Neural cell (in vitro differentiated cells): Measurements from ENCODE around the gene DLG2. TPM values are rescaled to one million over a fixed set of nuclear protein-coding genes. Genes with fewer than 3 reads are reported as not detected.

ENCODE experiments used
- H2AFZ ChIP-seq: fragments of 200-600, 300-800 bp; sonication (generic), shearing (Covaris generic); 2 replicates; pipeline ENCODE4 v1.6.0; 2014; ENCODE audit warnings: low read depth, mild to moderate bottlenecking, antibody characterized with exemption, low read length, moderate library complexity
- H3F3A ChIP-seq: fragments of 200-600 bp; shearing (Covaris generic); 2 replicates; pipeline ENCODE4 v1.6.1; 2016; ENCODE audit warnings: mild to moderate bottlenecking, moderate library complexity, mixed read lengths, antibody characterized with exemption, low read length; ENCODE audit not compliant: insufficient read depth, poor library complexity, severe bottlenecking
- H3K27ac ChIP-seq: fragments of 200-600, 300-800 bp; sonication (generic), shearing (Covaris generic); 2 replicates; pipeline ENCODE4 v1.5.1; 2014; ENCODE audit warnings: mild to moderate bottlenecking, low read length, moderate library complexity
- H3K27me3 ChIP-seq: fragments of 300-800, 200-600 bp; sonication (generic), shearing (Covaris generic); 2 replicates; pipeline ENCODE4 v1.6.0; 2014; ENCODE audit warnings: mild to moderate bottlenecking, low read depth, low read length, moderate library complexity; ENCODE audit not compliant: insufficient read depth
- H3K36me3 ChIP-seq: fragments of 300-800, 200-600 bp; sonication (generic), shearing (Covaris generic); 2 replicates; pipeline ENCODE4 v1.5.1; 2014; ENCODE audit warnings: mild to moderate bottlenecking, antibody characterized with exemption, low read length, moderate library complexity; ENCODE audit not compliant: insufficient read depth
- H3K4me2 ChIP-seq: fragments of 300-800, 200-600 bp; sonication (generic), shearing (Covaris generic); 2 replicates; pipeline ENCODE4 v1.6.0; 2014; ENCODE audit warnings: mild to moderate bottlenecking, low read length
- H3K4me3 ChIP-seq: fragments of 300-800, 200-600 bp; sonication (generic), shearing (Covaris generic); 2 replicates; pipeline ENCODE4 v1.5.1; 2014; ENCODE audit warnings: mild to moderate bottlenecking, low read length, moderate library complexity
- H3K79me2 ChIP-seq: fragments of 200-600 bp; shearing (Covaris generic); replicated peaks from 2 replicates; pipeline ENCODE4 v1.6.0; 2014; ENCODE audit warnings: mild to moderate bottlenecking, low read length, moderate library complexity; ENCODE audit not compliant: insufficient read depth
- H3K9ac ChIP-seq: fragments of 300-800, 200-600 bp; sonication (generic), shearing (Covaris generic); 2 replicates; pipeline ENCODE4 v1.6.1; 2016; ENCODE audit warnings: mild to moderate bottlenecking, low read length, mixed read lengths
- H3K9me2 ChIP-seq: fragments of 200-600 bp; shearing (Covaris generic); 2 replicates; pipeline ENCODE4 v1.6.1; 2016; ENCODE audit warnings: mild to moderate bottlenecking, low read length, mixed read lengths; ENCODE audit not compliant: insufficient read depth
- H3K9me3 ChIP-seq: fragments of 200-600, 300-800 bp; sonication (generic), shearing (Covaris generic); 2 replicates; pipeline ENCODE4 v1.6.1; 2016; ENCODE audit warnings: mild to moderate bottlenecking, mixed run types, low read length, moderate library complexity, mixed read lengths
- H4K20me1 ChIP-seq: fragments of 200-600 bp; shearing (Covaris generic); 2 replicates; pipeline ENCODE4 v1.6.1; 2016; ENCODE audit warnings: mild to moderate bottlenecking, mixed run types; ENCODE audit not compliant: insufficient read depth
- EP300 ChIP-seq: fragments of 450-650 bp; conservative IDR thresholded peaks from 2 replicates; pipeline ENCODE4 v1.6.1; 2014; ENCODE audit warnings: antibody characterized with exemption, mild to moderate bottlenecking, moderate library complexity; ENCODE audit not compliant: poor library complexity, severe bottlenecking
- EZH2 ChIP-seq: fragments of 200-600, 300-800 bp; shearing (Covaris generic), sonication (generic); IDR thresholded peaks from 2 replicates; pipeline ENCODE4 v1.6.1; 2014; ENCODE audit warnings: antibody characterized with exemption, low read length, borderline replicate concordance, mild to moderate bottlenecking; ENCODE audit not compliant: insufficient read depth, poor library complexity, severe bottlenecking
- MXI1 ChIP-seq: fragments of 450-650 bp; conservative IDR thresholded peaks from 2 replicates; pipeline ENCODE4 v1.6.1; 2014; ENCODE audit warnings: antibody characterized with exemption, mild to moderate bottlenecking; ENCODE audit not compliant: poor library complexity, severe bottlenecking
- POLR2AphosphoS5 ChIP-seq: IDR thresholded peaks from 2 replicates; pipeline ENCODE4 v1.6.1; 2012
- RAD21 ChIP-seq: fragments of 450-650 bp; conservative IDR thresholded peaks from 2 replicates; pipeline ENCODE4 v1.6.1; 2014; ENCODE audit warnings: antibody characterized with exemption, mild to moderate bottlenecking, moderate library complexity
- SMC3 ChIP-seq: fragments of 450-650 bp; conservative IDR thresholded peaks from 2 replicates; pipeline ENCODE4 v1.6.1; 2014; ENCODE audit warnings: antibody characterized with exemption, mild to moderate bottlenecking, moderate library complexity; ENCODE audit not compliant: poor library complexity
- TAF1 ChIP-seq: IDR thresholded peaks from 2 replicates; pipeline ENCODE4 v1.6.1; 2012; ENCODE audit warnings: low read depth
- polyA plus RNA-seq: library from polyadenylated mRNA; depleted of rRNA; stranded (reverse); fragments of >200 nt; gene quantifications from 2 replicates; pipeline ENCODE4 v1.2.3, GENCODE V29; 2014
- TF ChIP-seq, protein P1 (sequence below): IDR thresholded peaks from 2 replicates; pipeline ENCODE4 v1.6.1; 2012; ENCODE audit warnings: borderline replicate concordance
- TF ChIP-seq, protein P2 (sequence below): fragments of 450-650 bp; IDR thresholded peaks from 2 replicates; pipeline ENCODE4 v1.5.1; 2014; ENCODE audit warnings: antibody characterized with exemption, mild to moderate bottlenecking, moderate library complexity; ENCODE audit not compliant: poor library complexity, severe bottlenecking

Gene DLG2
- polyA plus RNA-seq, 1 donor from 2014 or later, result 179 TPM

DNA sequence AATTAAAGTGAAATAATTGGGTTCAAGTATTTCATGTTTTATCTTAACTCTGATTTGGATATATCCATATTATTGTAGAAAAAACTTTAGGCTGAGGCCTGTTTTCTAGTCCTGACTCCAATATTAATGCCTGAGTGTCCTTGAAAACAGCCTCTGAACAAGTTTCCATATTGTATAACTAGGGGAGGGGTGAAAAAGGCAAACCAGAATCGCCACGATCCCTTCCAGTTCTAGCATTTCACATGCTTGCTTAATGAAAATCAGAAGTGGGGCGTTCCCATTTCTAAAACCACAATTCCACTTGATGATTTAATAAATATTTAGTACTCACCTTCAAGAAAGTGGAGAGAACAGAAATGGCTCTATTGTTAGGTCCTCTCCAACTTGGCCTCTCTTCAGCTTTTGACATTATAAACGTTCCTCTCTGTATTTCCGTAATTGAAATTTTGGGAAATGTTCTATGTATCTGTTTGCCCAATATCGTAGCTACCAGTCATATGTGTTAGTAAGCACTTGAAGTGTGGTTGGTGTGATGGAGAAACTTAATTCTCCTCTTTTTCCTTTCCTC lies 1779.6 kb downstream of the DLG2 start:
- H3K27ac ChIP-seq, result no peak overlapping the region
- no peaks in the 10 kb centered on the region for H3K9me3 ChIP-seq
- TF ChIP-seq, protein P1, sequence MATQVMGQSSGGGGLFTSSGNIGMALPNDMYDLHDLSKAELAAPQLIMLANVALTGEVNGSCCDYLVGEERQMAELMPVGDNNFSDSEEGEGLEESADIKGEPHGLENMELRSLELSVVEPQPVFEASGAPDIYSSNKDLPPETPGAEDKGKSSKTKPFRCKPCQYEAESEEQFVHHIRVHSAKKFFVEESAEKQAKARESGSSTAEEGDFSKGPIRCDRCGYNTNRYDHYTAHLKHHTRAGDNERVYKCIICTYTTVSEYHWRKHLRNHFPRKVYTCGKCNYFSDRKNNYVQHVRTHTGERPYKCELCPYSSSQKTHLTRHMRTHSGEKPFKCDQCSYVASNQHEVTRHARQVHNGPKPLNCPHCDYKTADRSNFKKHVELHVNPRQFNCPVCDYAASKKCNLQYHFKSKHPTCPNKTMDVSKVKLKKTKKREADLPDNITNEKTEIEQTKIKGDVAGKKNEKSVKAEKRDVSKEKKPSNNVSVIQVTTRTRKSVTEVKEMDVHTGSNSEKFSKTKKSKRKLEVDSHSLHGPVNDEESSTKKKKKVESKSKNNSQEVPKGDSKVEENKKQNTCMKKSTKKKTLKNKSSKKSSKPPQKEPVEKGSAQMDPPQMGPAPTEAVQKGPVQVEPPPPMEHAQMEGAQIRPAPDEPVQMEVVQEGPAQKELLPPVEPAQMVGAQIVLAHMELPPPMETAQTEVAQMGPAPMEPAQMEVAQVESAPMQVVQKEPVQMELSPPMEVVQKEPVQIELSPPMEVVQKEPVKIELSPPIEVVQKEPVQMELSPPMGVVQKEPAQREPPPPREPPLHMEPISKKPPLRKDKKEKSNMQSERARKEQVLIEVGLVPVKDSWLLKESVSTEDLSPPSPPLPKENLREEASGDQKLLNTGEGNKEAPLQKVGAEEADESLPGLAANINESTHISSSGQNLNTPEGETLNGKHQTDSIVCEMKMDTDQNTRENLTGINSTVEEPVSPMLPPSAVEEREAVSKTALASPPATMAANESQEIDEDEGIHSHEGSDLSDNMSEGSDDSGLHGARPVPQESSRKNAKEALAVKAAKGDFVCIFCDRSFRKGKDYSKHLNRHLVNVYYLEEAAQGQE, result no peak
- TF ChIP-seq TAF1 (no peak), SMC3 (no peak), MXI1 (no peak), EP300 (no peak), EZH2 (no peak), RAD21 (no peak), POLR2AphosphoS5 (no peak)
- TF ChIP-seq, protein P2, sequence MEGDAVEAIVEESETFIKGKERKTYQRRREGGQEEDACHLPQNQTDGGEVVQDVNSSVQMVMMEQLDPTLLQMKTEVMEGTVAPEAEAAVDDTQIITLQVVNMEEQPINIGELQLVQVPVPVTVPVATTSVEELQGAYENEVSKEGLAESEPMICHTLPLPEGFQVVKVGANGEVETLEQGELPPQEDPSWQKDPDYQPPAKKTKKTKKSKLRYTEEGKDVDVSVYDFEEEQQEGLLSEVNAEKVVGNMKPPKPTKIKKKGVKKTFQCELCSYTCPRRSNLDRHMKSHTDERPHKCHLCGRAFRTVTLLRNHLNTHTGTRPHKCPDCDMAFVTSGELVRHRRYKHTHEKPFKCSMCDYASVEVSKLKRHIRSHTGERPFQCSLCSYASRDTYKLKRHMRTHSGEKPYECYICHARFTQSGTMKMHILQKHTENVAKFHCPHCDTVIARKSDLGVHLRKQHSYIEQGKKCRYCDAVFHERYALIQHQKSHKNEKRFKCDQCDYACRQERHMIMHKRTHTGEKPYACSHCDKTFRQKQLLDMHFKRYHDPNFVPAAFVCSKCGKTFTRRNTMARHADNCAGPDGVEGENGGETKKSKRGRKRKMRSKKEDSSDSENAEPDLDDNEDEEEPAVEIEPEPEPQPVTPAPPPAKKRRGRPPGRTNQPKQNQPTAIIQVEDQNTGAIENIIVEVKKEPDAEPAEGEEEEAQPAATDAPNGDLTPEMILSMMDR, result no peak

DNA sequence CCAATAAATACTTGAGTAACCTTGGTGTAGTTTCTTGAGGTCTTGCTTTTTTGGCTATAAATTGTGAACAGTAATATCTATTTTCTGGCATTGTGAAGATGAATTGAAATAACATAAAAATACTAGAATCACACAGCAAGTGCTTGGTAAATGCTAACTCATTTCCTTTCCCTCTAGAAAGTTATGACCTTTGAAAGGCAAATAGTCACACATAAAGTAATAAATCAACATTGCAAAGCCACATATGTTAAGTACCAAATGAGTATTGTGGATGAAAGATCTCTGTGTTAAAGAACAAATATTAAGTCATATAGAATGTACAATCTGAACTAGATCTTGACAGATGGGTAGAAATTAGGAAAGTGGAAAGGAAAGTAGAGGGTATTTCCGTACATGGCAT lies 1781.3 kb downstream of the DLG2 start:
- Histone ChIP-seq H3K9me2 (no peaks in the 10 kb centered on the region), H3K27ac (no peak overlapping the region), H3K9ac (no peak overlapping the region), H3K4me2 (no peak overlapping the region), H4K20me1 (no peaks in the 10 kb centered on the region), H3K36me3 (no peaks in the 10 kb centered on the region), H3K4me3 (no peak overlapping the region), H3K9me3 (no peaks in the 10 kb centered on the region), H3F3A (no peaks in the 10 kb centered on the region), H3K79me2 (no peaks in the 10 kb centered on the region), H3K27me3 (no peaks in the 10 kb centered on the region), H2AFZ (no peak overlapping the region)
- TF ChIP-seq MXI1 (no peak), POLR2AphosphoS5 (no peak), SMC3 (no peak), TAF1 (no peak), RAD21 (no peak), EP300 (no peak), EZH2 (no peak)
- TF ChIP-seq, protein P2, result no peak
- TF ChIP-seq, protein P1, result no peak

More for the DNA sequence above, 1779.6 kb downstream of the DLG2 start:
- Histone ChIP-seq H3K9me2 (no peaks in the 10 kb centered on the region), H3K36me3 (no peaks in the 10 kb centered on the region), H3K4me2 (no peak overlapping the region), H4K20me1 (no peaks in the 10 kb centered on the region), H3F3A (no peaks in the 10 kb centered on the region), H2AFZ (no peak overlapping the region), H3K27me3 (no peaks in the 10 kb centered on the region), H3K9ac (no peak overlapping the region), H3K79me2 (no peaks in the 10 kb centered on the region), H3K4me3 (no peak overlapping the region)
